ENCODE measurements around the gene PDPK1. TPM values are rescaled to one million over a fixed set of nuclear protein-coding genes. Genes with fewer than 3 reads are reported as not detected.
"Not testable (repeated sequence)": the region's sequence is repeated elsewhere in the genome, so short reads cannot be mapped to it uniquely, and the experiment has no call there.

Gene PDPK1
- total RNA-seq, 4 donors from 2014 or later: 28.3 to 45.7 (median 35.0) TPM

GRCh38 chr16:2597560-2597902, 59.7 kb downstream of the PDPK1 start:
- Histone ChIP-seq H3K9me3 (no peaks in the 10 kb centered on the region), H3K27ac (replicated peaks in 1 of 4) (no peak overlapping the region), H3K4me3 (no peak overlapping the region), H3K27me3 (no peaks in the 10 kb centered on the region), H3K36me3 (peaks cover 31 to 71% (median 49%) of the 10 kb centered on the region in 4 donors), H3K4me1 (peaks cover under 1 to 11% (median 7%) of the 10 kb centered on the region in 4 donors)
- 92% methylated on average over 20 of the region's 22 CpGs for WGBS
- no peak for DNase-seq (ENCODE audit: extremely low spot score)
- no peak for TF ChIP-seq POLR2A (IDR thresholded peaks at IDR 0.05; ENCODE audit: low read depth)
- TF ChIP-seq EP300 (IDR thresholded peaks at IDR 0.05): no peak
- no peak for TF ChIP-seq CTCF (IDR thresholded peaks at IDR 0.05)
- intact Hi-C loops (cut with DNase I): no loop called here

GRCh38 chr16:2598133-2598641, 60.4 kb downstream of the PDPK1 start:
- 93% methylated on average over 18 of the region's 21 CpGs for WGBS
- H3K36me3 ChIP-seq: peaks cover 31 to 67% (median 46%) of the 10 kb centered on the region in 4 donors
- DNase-seq (ENCODE audit: extremely low spot score): no peak
- H3K27me3 ChIP-seq: no peaks in the 10 kb centered on the region
- no peak for TF ChIP-seq EP300 (IDR thresholded peaks at IDR 0.05)
- peaks cover 5 to 14% (median 9%) of the 10 kb centered on the region in 4 donors for H3K4me1 ChIP-seq
- no peak overlapping the region for H3K27ac ChIP-seq (replicated peaks in 1 of 4)
- H3K9me3 ChIP-seq: no peaks in the 10 kb centered on the region
- no peak overlapping the region for H3K4me3 ChIP-seq
- intact Hi-C loops (cut with DNase I): no loop called here

GRCh38 chr16:2598723-2599122, 60.9 kb downstream of the PDPK1 start:
- no peak overlapping the region for H3K27ac ChIP-seq (replicated peaks in 1 of 4)
- intact Hi-C loops (cut with DNase I): no loop called here
- no peaks in the 10 kb centered on the region for H3K9me3 ChIP-seq
- no peak for TF ChIP-seq POLR2A (IDR thresholded peaks at IDR 0.05; ENCODE audit: low read depth)
- no peak for TF ChIP-seq EP300 (IDR thresholded peaks at IDR 0.05)
- TF ChIP-seq CTCF (IDR thresholded peaks at IDR 0.05): no peak
- no peak for TF ChIP-seq POLR2AphosphoS5 (IDR thresholded peaks at IDR 0.05)
- no peak overlapping the region for H3K4me3 ChIP-seq
- H3K27me3 ChIP-seq: no peaks in the 10 kb centered on the region
- peaks cover 31 to 62% (median 44%) of the 10 kb centered on the region in 4 donors for H3K36me3 ChIP-seq
- WGBS: 92% methylated on average over 9 of the region's 9 CpGs
- DNase-seq (ENCODE audit: extremely low spot score): no peak
- H3K4me1 ChIP-seq: peaks cover 6 to 9% (median 7%) of the 10 kb centered on the region in 4 donors

GRCh38 chr16:2599165-2599564, 61.3 kb downstream of the PDPK1 start:
- H3K27ac ChIP-seq (replicated peaks in 1 of 4); H3K9me3 ChIP-seq; H3K4me3 ChIP-seq; H3K27me3 ChIP-seq; intact Hi-C loops (cut with DNase I); DNase-seq (ENCODE audit: extremely low spot score): not testable (repeated sequence)
- H3K36me3 ChIP-seq: peaks cover 31 to 57% (median 44%) of the 10 kb centered on the region in 4 donors
- no CpG with 5 or more reads among the region's 6 CpGs for WGBS
- H3K4me1 ChIP-seq: peaks cover 8 to 11% (median 10%) of the 10 kb centered on the region in 4 donors

- 86% methylated on average over 12 of the region's 12 CpGs for WGBS
- DNase-seq (ENCODE audit: extremely low spot score); H3K4me3 ChIP-seq; intact Hi-C loops (cut with DNase I); H3K27me3 ChIP-seq; H3K9me3 ChIP-seq; H3K27ac ChIP-seq (replicated peaks in 1 of 4): not testable (repeated sequence)
- H3K36me3 ChIP-seq: peaks cover 31 to 52% (median 43%) of the 10 kb centered on the region in 4 donors
- H3K4me1 ChIP-seq: peaks cover 8 to 13% (median 13%) of the 10 kb centered on the region in 4 donors
Measured at GRCh38 chr16:2599785-2600184, 62.0 kb downstream of the PDPK1 start.

GRCh38 chr16:2601301-2602025, 63.6 kb downstream of the PDPK1 start:
- WGBS: 83% methylated on average over 10 of the region's 12 CpGs
- Histone ChIP-seq H3K4me1 (peaks cover 8 to 22% (median 13%) of the 10 kb centered on the region in 4 donors), H3K36me3 (peaks cover 26 to 38% (median 29%) of the 10 kb centered on the region in 4 donors)
- H3K9me3 ChIP-seq; H3K27ac ChIP-seq (replicated peaks in 1 of 4); DNase-seq (ENCODE audit: extremely low spot score); intact Hi-C loops (cut with DNase I); H3K27me3 ChIP-seq; H3K4me3 ChIP-seq: not testable (repeated sequence)

GRCh38 chr16:2602175-2602574, 64.4 kb downstream of the PDPK1 start:
- H3K27ac ChIP-seq (replicated peaks in 1 of 4); intact Hi-C loops (cut with DNase I); DNase-seq (ENCODE audit: extremely low spot score); H3K27me3 ChIP-seq; H3K4me3 ChIP-seq; H3K9me3 ChIP-seq: not testable (repeated sequence)
- 96% methylated on average over 6 of the region's 7 CpGs for WGBS
- Histone ChIP-seq H3K36me3 (peaks cover 18 to 31% (median 22%) of the 10 kb centered on the region in 4 donors), H3K4me1 (peaks cover 8 to 22% (median 13%) of the 10 kb centered on the region in 4 donors)

Measured in esophagus muscularis mucosa (tissue), 4 donors.